ACHN (cell line): ENCODE results near the gene SEMA7A.

Experiments
- DNase-seq: peaks from one replicate; pipeline ENCODE4 v3.0.0-alpha.2; 2015
- in situ Hi-C: cut with HindIII; loops from 2 replicates; pipeline ENCODE4 v1.10.0; 2017; ENCODE audit warnings: low sequenced_read_pairs, low pct_ligation_motif_present, low pct_unique_long_range_greater_than_20kb

The SEMA7A gene

GRCh38 chr15:74406992-74407705 is 26.6 kb downstream of the SEMA7A start:
- in situ Hi-C loops: no loop called here
- DNase-seq: peak; percentile 87

GRCh38 chr15:74406517-74406916 is 27.2 kb downstream of the SEMA7A start:
- DNase-seq: no peak
- in situ Hi-C loops: no loop called here

GRCh38 chr15:74405823-74406222 is 27.9 kb downstream of the SEMA7A start:
- in situ Hi-C loops: no loop called here
- no peak for DNase-seq

- no peak for DNase-seq
- in situ Hi-C loops: no loop called here
Observed at GRCh38 chr15:74403991-74404563, 29.7 kb downstream of the SEMA7A start.

GRCh38 chr15:74403588-74403919 is 30.2 kb downstream of the SEMA7A start:
- in situ Hi-C loops: no loop called here

GRCh38 chr15:74402873-74403587 is 30.7 kb downstream of the SEMA7A start:
- DNase-seq: no peak
- in situ Hi-C loops: no loop called here

More at GRCh38 chr15:74403588-74403919, 30.2 kb downstream of the SEMA7A start:
- DNase-seq: no peak

- in situ Hi-C loops: no loop called here
- DNase-seq: no peak
Observed at GRCh38 chr15:74402337-74402841, 31.4 kb downstream of the SEMA7A start.

- DNase-seq: no peak
- in situ Hi-C loops: no loop called here
Observed at GRCh38 chr15:74400915-74401757, 32.6 kb downstream of the SEMA7A start.

- no peak for DNase-seq
- in situ Hi-C loops: no loop called here
Observed at GRCh38 chr15:74400313-74400860, 33.4 kb downstream of the SEMA7A start.

- DNase-seq: no peak
- in situ Hi-C loops: no loop called here
Observed at GRCh38 chr15:74399511-74400312, 34.0 kb downstream of the SEMA7A start.

GRCh38 chr15:74399100-74399499 is 34.7 kb downstream of the SEMA7A start:
- in situ Hi-C loops: no loop called here
- no peak for DNase-seq

- in situ Hi-C loops: no loop called here
- no peak for DNase-seq
Observed at GRCh38 chr15:74398183-74398582, 35.6 kb downstream of the SEMA7A start.

- in situ Hi-C loops: no loop called here
- no peak for DNase-seq
Observed at GRCh38 chr15:74397239-74398068, 36.3 kb downstream of the SEMA7A start.

GRCh38 chr15:74396445-74397238 is 37.1 kb downstream of the SEMA7A start:
- in situ Hi-C loops: no loop called here
- peak; percentile 72 for DNase-seq

GRCh38 chr15:74396146-74396438 is 37.7 kb downstream of the SEMA7A start:
- in situ Hi-C loops: no loop called here
- DNase-seq: no peak

- DNase-seq: no peak
- in situ Hi-C loops: no loop called here
Observed at GRCh38 chr15:74395319-74396145, 38.2 kb downstream of the SEMA7A start.
